H1 (cell line): Measurements from ENCODE around the gene VPS54. TPM values are rescaled to one million over a fixed set of nuclear protein-coding genes. Genes with fewer than 3 reads are reported as not detected.

Source experiments
- CTCF ChIA-PET: fragments of 300-600 bp; sonication (Branson Sonifier 250); formaldehyde crosslinking; loops from one replicate; lab custom pipeline; 2021; ENCODE audit not compliant: partially characterized antibody; lab: Charles Lee
- POLR2A ChIA-PET: fragments of 300-600 bp; sonication (Branson Sonifier 250); formaldehyde crosslinking; loops from one replicate; lab custom pipeline; 2021; ENCODE audit warnings: inconsistent platforms; ENCODE audit not compliant: partially characterized antibody; lab: Charles Lee
- DNase-seq, 2 experiments: peaks; one replicate each; pipeline versions ENCODE4 v3.0.0 to v3.0.0-alpha.2; 2010 to 2022; ENCODE audit warnings: low spot score in 2 of 2, low read depth in 1 of 2, mixed read lengths in 1 of 2
- FAIRE-seq: peaks from 2 replicates; lab custom pipeline; 2011; peaks lifted over from hg19 to GRCh38; lab: Jason Lieb, UNC
- H2AFZ ChIP-seq: 2 replicates; pipeline ENCODE4 v1.8.1; 2012; ENCODE audit warnings: low read length, inconsistent platforms
- H2AK5ac ChIP-seq: 2 replicates; pipeline ENCODE4 v1.6.1; 2013; ENCODE audit warnings: low read depth, low read length
- H2BK120ac ChIP-seq: replicated peaks from 2 replicates; pipeline ENCODE3; 2013; ENCODE audit warnings: low read depth, low read length, inconsistent platforms
- H2BK12ac ChIP-seq: 2 replicates; pipeline ENCODE4 v1.6.1; 2013; ENCODE audit warnings: low read depth, low read length
- H2BK15ac ChIP-seq: 2 replicates; pipeline ENCODE4 v1.6.1; 2013; ENCODE audit warnings: low read length
- H2BK20ac ChIP-seq: 2 replicates; pipeline ENCODE4 v1.6.1; 2013; ENCODE audit warnings: low read length
- H2BK5ac ChIP-seq: 2 replicates; pipeline ENCODE4 v1.6.1; 2013; ENCODE audit warnings: low read depth, low read length
- H3K14ac ChIP-seq: 2 replicates; pipeline ENCODE4 v1.6.1; 2013; ENCODE audit warnings: inconsistent platforms; ENCODE audit not compliant: insufficient read length
- H3K18ac ChIP-seq: 2 replicates; pipeline ENCODE4 v1.6.1; 2013; ENCODE audit warnings: low read length; ENCODE audit errors: extremely low read depth
- H3K23ac ChIP-seq: 2 replicates; pipeline ENCODE4 v1.6.1; 2013; ENCODE audit warnings: inconsistent platforms; ENCODE audit not compliant: insufficient read length
- H3K23me2 ChIP-seq: 2 replicates; pipeline ENCODE4 v1.6.1; 2013; ENCODE audit warnings: low read depth, low read length
- H3K27ac ChIP-seq: 2 replicates; pipeline ENCODE4 v1.6.1; 2011; ENCODE audit warnings: low read depth, low read length, inconsistent platforms
- H3K27me3 ChIP-seq, 4 experiments: replicated peaks in 1 of 4; 1 replicate in 1 of 4; 2 replicates in 3 of 4; pipeline versions ENCODE4 v1.6.1 to v1.8.1; 2011 to 2013; ENCODE audit warnings: low read length in 3 of 4, mild to moderate bottlenecking in 3 of 4, inconsistent platforms in 2 of 4, mixed read lengths in 2 of 4, moderate library complexity in 1 of 4; ENCODE audit not compliant: control insufficient read depth in 3 of 4, insufficient read depth in 3 of 4; ENCODE audit errors: extremely low read depth in 1 of 4
- H3K36me3 ChIP-seq, 4 experiments: 2 replicates each; pipeline versions ENCODE4 v1.6.1 to v1.8.1; 2011 to 2013; ENCODE audit warnings: mild to moderate bottlenecking in 4 of 4, low read length in 3 of 4, moderate library complexity in 2 of 4, control low read depth in 1 of 4, inconsistent platforms in 1 of 4; ENCODE audit not compliant: insufficient read depth in 4 of 4, control insufficient read depth in 2 of 4
- H3K4ac ChIP-seq: replicated peaks from 2 replicates; pipeline ENCODE3; 2013; ENCODE audit warnings: low read length, low read depth, mixed read lengths, inconsistent platforms; ENCODE audit not compliant: insufficient read length
- H3K4me1 ChIP-seq, 4 experiments: replicated peaks in 1 of 4; 1 replicate in 1 of 4; 2 replicates in 3 of 4; pipeline versions ENCODE4 v1.6.1 to v1.8.1; 2011 to 2013; ENCODE audit warnings: low read length in 3 of 4, inconsistent platforms in 2 of 4, mixed read lengths in 1 of 4; ENCODE audit not compliant: insufficient read depth in 4 of 4, control insufficient read depth in 3 of 4
- H3K4me2 ChIP-seq, 2 experiments: 2 replicates each; pipeline versions ENCODE4 v1.6.1 to v1.8.1; 2011 to 2013; ENCODE audit warnings: low read depth in 2 of 2, low read length in 2 of 2, control low read depth in 1 of 2, inconsistent platforms in 1 of 2, mild to moderate bottlenecking in 1 of 2; ENCODE audit not compliant: insufficient read depth in 1 of 2
- H3K4me3 ChIP-seq, 4 experiments: fragments of 200-600, 300-600 bp in 1 of 4; sonication (generic), shearing (Covaris generic), sonication (Bioruptor Twin) in 1 of 4; 2 replicates each; pipeline versions ENCODE4 v1.5.1 to v1.8.1; 2011 to 2016; ENCODE audit warnings: low read length in 4 of 4, low read depth in 3 of 4, control low read depth in 2 of 4, inconsistent platforms in 2 of 4, mild to moderate bottlenecking in 2 of 4, mixed read lengths in 1 of 4, moderate library complexity in 1 of 4; ENCODE audit not compliant: insufficient read depth in 2 of 4; ENCODE audit errors: extremely low read depth in 1 of 4
- H3K56ac ChIP-seq: replicated peaks from 2 replicates; pipeline ENCODE3; 2013; ENCODE audit warnings: low read depth, mild to moderate bottlenecking, mixed read lengths, low read length, inconsistent platforms; ENCODE audit not compliant: insufficient read length
- H3K79me1 ChIP-seq: 2 replicates; pipeline ENCODE4 v1.6.1; 2013; ENCODE audit warnings: low read depth, low read length, control low read depth
- H3K79me2 ChIP-seq, 2 experiments: 2 replicates each; pipeline versions ENCODE4 v1.6.1 to v1.8.1; 2012 to 2013; ENCODE audit warnings: low read length in 2 of 2, mild to moderate bottlenecking in 2 of 2, inconsistent platforms in 1 of 2; ENCODE audit not compliant: insufficient read depth in 2 of 2, control insufficient read depth in 1 of 2
- H3K9ac ChIP-seq, 4 experiments: replicated peaks in 1 of 4; 1 replicate in 1 of 4; 2 replicates in 3 of 4; pipeline versions ENCODE4 v1.6.1 to v1.8.1; 2011 to 2013; ENCODE audit warnings: low read depth in 3 of 4, low read length in 3 of 4, control low read depth in 2 of 4, mild to moderate bottlenecking in 2 of 4, moderate library complexity in 2 of 4, inconsistent platforms in 1 of 4; ENCODE audit errors: extremely low read depth in 1 of 4
- H3K9me3 ChIP-seq, 2 experiments: 2 replicates each; pipeline versions ENCODE4 v1.6.1 to v1.8.1; 2012 to 2013; ENCODE audit warnings: mild to moderate bottlenecking in 2 of 2, moderate library complexity in 2 of 2, control low read depth in 1 of 2, inconsistent platforms in 1 of 2, low read depth in 1 of 2, low read length in 1 of 2, mixed read lengths in 1 of 2; ENCODE audit not compliant: insufficient read depth in 2 of 2
- H4K20me1 ChIP-seq, 2 experiments: replicated peaks in 1 of 2; 2 replicates each; pipeline versions ENCODE3 to v1.8.1; 2011 to 2013; ENCODE audit warnings: inconsistent platforms in 2 of 2, low read length in 2 of 2, mild to moderate bottlenecking in 1 of 2; ENCODE audit not compliant: insufficient read depth in 2 of 2, control insufficient read depth in 1 of 2
- H4K5ac ChIP-seq: 2 replicates; pipeline ENCODE4 v1.6.1; 2013; ENCODE audit warnings: low read length, low read depth, mixed read lengths, inconsistent platforms; ENCODE audit not compliant: insufficient read length
- H4K8ac ChIP-seq: 2 replicates; pipeline ENCODE4 v1.8.0; 2013; ENCODE audit warnings: mild to moderate bottlenecking, moderate library complexity, low read length, inconsistent platforms; ENCODE audit not compliant: insufficient read depth; ENCODE audit errors: extremely low read depth
- H4K91ac ChIP-seq: replicated peaks from 2 replicates; pipeline ENCODE3; 2013; ENCODE audit warnings: low read length, mixed read lengths, inconsistent platforms; ENCODE audit not compliant: insufficient read length
- JUN ChIP-seq: IDR thresholded peaks from 2 replicates; pipeline ENCODE4 v1.6.1; 2011; ENCODE audit warnings: low read depth, mild to moderate bottlenecking, improper control_type of control experiment, low read length
- RFX5 ChIP-seq: IDR thresholded peaks from 2 replicates; pipeline ENCODE4 v1.6.1; 2011; ENCODE audit warnings: low read depth, low read length, improper control_type of control experiment, borderline replicate concordance
- YY1 ChIP-seq: IDR thresholded peaks from 2 replicates; pipeline ENCODE4 v1.6.1; 2011; ENCODE audit warnings: low read depth, mild to moderate bottlenecking, low read length
- WGBS, 2 experiments: shearing (Covaris generic) in 1 of 2; methylation state at CpG; one replicate each; pipeline versions ENCODE4 v1.1.6 to v1.1.7; 2013 to 2015; ENCODE audit warnings: low lambda C conversion rate in 2 of 2, mixed read lengths in 2 of 2, inconsistent platforms in 1 of 2, low coverage in 1 of 2, missing lambda C conversion rate in 1 of 2; ENCODE audit not compliant: insufficient replicate concordance in 2 of 2, insufficient coverage in 1 of 2, insufficient read length in 1 of 2; ENCODE audit errors: extremely low coverage in 1 of 2, missing lambda C conversion rate in 1 of 2; 5-methylcytosine and 5-hydroxymethylcytosine counted together
- polyA plus RNA-seq, 7 experiments: library from polyadenylated mRNA; depleted of rRNA in 3 of 7; stranded (reverse) in 5 of 7; unstranded in 2 of 7; fragments of >200 nt in 5 of 7; fragments of 200-250 nt in 2 of 7; gene quantifications; 1 replicate in 5 of 7; 2 replicates in 1 of 7; 4 replicates in 1 of 7; pipeline versions ENCODE4 v1.2.1 to v1.2.3, GENCODE V29; 2011 to 2013; ENCODE audit warnings: missing spikeins in 2 of 7, mixed read lengths in 2 of 7
- total RNA-seq: library from RNA; stranded (reverse); fragmentation: NEBNext Ultra II Directional; extraction: Animal tissue kit (Norgen Biotek cat#: 25700); gene quantifications from 2 replicates; pipeline ENCODE4 v1.2.1, GENCODE V29; 2021

Gene VPS54
- total and polyA plus RNA-seq, 2 of the 8 experiments (the other 6 are each of a cell fraction or from before 2014, with no cell fraction given): 3.6 to 13.2 TPM

DNA sequence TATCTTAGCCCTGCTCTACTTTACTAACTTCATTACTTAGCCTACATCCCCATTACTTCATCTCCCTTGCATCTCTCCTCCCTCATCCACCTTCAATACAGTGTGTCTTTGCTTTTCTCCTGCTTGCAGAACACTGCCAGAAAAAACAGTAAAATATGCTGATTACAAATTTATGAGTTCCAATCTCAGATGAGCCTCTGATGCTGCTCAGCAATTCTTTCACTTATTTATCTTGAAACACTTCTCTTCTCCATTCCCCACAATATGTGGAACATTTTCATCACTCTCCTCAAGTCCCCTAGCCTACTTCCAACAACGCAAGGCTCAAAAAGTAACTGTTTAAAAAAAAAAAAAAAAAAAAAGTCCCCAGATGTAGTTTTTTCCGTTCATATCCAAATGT is 7.1 kb downstream of the VPS54 start:
- H3K4me3 ChIP-seq: no peak overlapping the region
- POLR2A ChIA-PET: no interaction called here
- no peak overlapping the region for H2BK5ac ChIP-seq
- no peak for DNase-seq
- H2BK20ac ChIP-seq: no peak overlapping the region
- no peak overlapping the region for H3K27ac ChIP-seq
- no peak overlapping the region for H4K5ac ChIP-seq
- no peak overlapping the region for H4K8ac ChIP-seq
- no peak overlapping the region for H3K18ac ChIP-seq
- H3K4ac ChIP-seq: no peak overlapping the region
- no peak for TF ChIP-seq YY1
- no peak for TF ChIP-seq JUN
- TF ChIP-seq RFX5: no peak
- H3K9ac ChIP-seq: no peak overlapping the region
- H3K27me3 ChIP-seq: no peaks in the 10 kb centered on the region
- peaks cover 6% of the 10 kb centered on the region for H3K79me1 ChIP-seq
- 84 to 100% methylated on average over 1 to 2 of the region's 2 CpGs for WGBS, 2 experiments
- H3K56ac ChIP-seq: no peak overlapping the region
- no peak overlapping the region for H4K91ac ChIP-seq
- no peak overlapping the region for H3K14ac ChIP-seq
- H2AK5ac ChIP-seq: no peak overlapping the region
- no peaks in the 10 kb centered on the region for H3K4me1 ChIP-seq
- H2AFZ ChIP-seq: no peak overlapping the region
- H2BK12ac ChIP-seq: no peak overlapping the region
- H3K79me2 ChIP-seq: peaks cover 0 to 57% of the 10 kb centered on the region in 2 experiments; a peak in 3 of 4 replicates
- H3K4me2 ChIP-seq: no peak overlapping the region
- CTCF ChIA-PET: interaction anchor here (0.7 to 1.2 kb wide), 3 partner anchors 11 to 1312 kb away, joined by 3 to 4 read pairs (median 3); no protein-coding TSS in a partner anchor
- H3K9me3 ChIP-seq: no peaks in the 10 kb centered on the region
- H4K20me1 ChIP-seq: no peaks in the 10 kb centered on the region
- FAIRE-seq: peak; percentile 7
- no peak overlapping the region for H3K23ac ChIP-seq
- no peak overlapping the region for H2BK15ac ChIP-seq
- H2BK120ac ChIP-seq: no peak overlapping the region
- 0 out of 2 replicates have a peak, but pooled peaks cover 2% of the 10 kb centered on the region for H3K23me2 ChIP-seq
- H3K36me3 ChIP-seq: no peaks in the 10 kb centered on the region
